OCI-LY3 (cell line): ENCODE measurements around the gene INPP5F.

Experiments used
- H2AFZ ChIP-seq: fragments of 200-600, 300-600 bp; shearing (Covaris generic); 2 replicates; pipeline ENCODE4 v1.6.0; 2014; ENCODE audit warnings: antibody characterized with exemption, low read depth, low read length
- H3K27ac ChIP-seq: fragments of 200-600, 300-600 bp; sonication (generic); 2 replicates; pipeline ENCODE4 v1.5.1; 2014; ENCODE audit warnings: mild to moderate bottlenecking, low read length, moderate library complexity, mixed read lengths
- H3K27me3 ChIP-seq: fragments of 200-600, 300-600 bp; sonication (generic); 2 replicates; pipeline ENCODE4 v1.6.1; 2014; ENCODE audit warnings: low read depth, low read length, mixed read lengths
- H3K36me3 ChIP-seq: fragments of 200-600, 300-600 bp; sonication (generic); replicated peaks from 2 replicates; pipeline ENCODE3; 2014; ENCODE audit warnings: low read depth, low read length, mixed read lengths
- H3K4me1 ChIP-seq: fragments of 300-600, 200-600 bp; sonication (generic); 2 replicates; pipeline ENCODE4 v1.6.1; 2014; ENCODE audit warnings: low read length, mixed read lengths
- H3K4me2 ChIP-seq: fragments of 200-600, 300-600 bp; sonication (generic); 2 replicates; pipeline ENCODE4 v1.6.1; 2014; ENCODE audit warnings: low read length, mixed read lengths
- H3K4me3 ChIP-seq: fragments of 300-600, 200-600 bp; sonication (generic); 2 replicates; pipeline ENCODE4 v1.5.1; 2014; ENCODE audit warnings: antibody characterized with exemption, mild to moderate bottlenecking, low read length, moderate library complexity
- H3K79me2 ChIP-seq: fragments of 300-600, 200-600 bp; shearing (Covaris generic); 2 replicates; pipeline ENCODE4 v1.6.1; 2014; ENCODE audit warnings: mild to moderate bottlenecking, low read length, mixed read lengths
- H3K9ac ChIP-seq: fragments of 300-600, 200-600 bp; shearing (Covaris generic); 2 replicates; pipeline ENCODE4 v1.6.0; 2014; ENCODE audit warnings: mild to moderate bottlenecking, low read length, moderate library complexity
- H3K9me3 ChIP-seq: fragments of 200-600, 300-600 bp; shearing (Covaris generic); 2 replicates; pipeline ENCODE4 v1.6.1; 2014; ENCODE audit warnings: low read length, mixed read lengths; ENCODE audit not compliant: insufficient read depth
- H4K20me1 ChIP-seq: fragments of 200-600, 300-600 bp; sonication (generic); 2 replicates; pipeline ENCODE4 v1.6.1; 2016; ENCODE audit warnings: low read length, mixed read lengths; ENCODE audit not compliant: insufficient read depth
- CTCF ChIP-seq: fragments of 200-600, 300-600 bp; sonication (generic); IDR thresholded peaks from 2 replicates; pipeline ENCODE4 v1.5.1; 2014; ENCODE audit warnings: antibody characterized with exemption, low read length, low read depth
- EZH2phosphoT487 ChIP-seq: fragments of 200-600 bp; shearing (Covaris generic); IDR thresholded peaks from 2 replicates; pipeline ENCODE4 v1.6.1; 2018; ENCODE audit warnings: antibody characterized with exemption, mixed run types, low read depth

The INPP5F gene

GRCh38 chr10:119723624-119724023, 2.2 kb upstream of the INPP5F start:
- Histone ChIP-seq H3K27ac (peak overlapping the region; percentile 76), H2AFZ (no peak overlapping the region; the same call in 1 of the 2 replicates), H3K4me1 (peaks cover 41% of the 10 kb centered on the region), H3K9me3 (no peaks in the 10 kb centered on the region), H3K9ac (no peak overlapping the region), H3K27me3 (no peaks in the 10 kb centered on the region), H3K4me2 (peak overlapping the region; percentile 100), H3K36me3 (no peaks in the 10 kb centered on the region), H3K79me2 (peaks cover 21% of the 10 kb centered on the region), H3K4me3 (no peak overlapping the region; the same call in 1 of the 2 replicates), H4K20me1 (peaks cover 7% of the 10 kb centered on the region; the same call in 1 of the 2 replicates)
- TF ChIP-seq CTCF (no peak), EZH2phosphoT487 (no peak)

GRCh38 chr10:119724593-119725516, 995 bp upstream of the INPP5F start:
- Histone ChIP-seq H3K79me2 (peaks cover 24% of the 10 kb centered on the region), H2AFZ (no peak overlapping the region), H3K9me3 (no peaks in the 10 kb centered on the region), H3K27me3 (no peaks in the 10 kb centered on the region), H3K4me2 (peak overlapping the region; percentile 100), H3K27ac (peak overlapping the region; percentile 76), H3K36me3 (no peaks in the 10 kb centered on the region), H3K4me3 (peak overlapping the region; percentile 91), H3K4me1 (peaks cover 45% of the 10 kb centered on the region), H4K20me1 (peaks cover 9% of the 10 kb centered on the region; the same call in 1 of the 2 replicates), H3K9ac (peak overlapping the region; percentile 90)
- TF ChIP-seq EZH2phosphoT487 (no peak), CTCF (no peak)

- H3K79me2 ChIP-seq: peaks cover 24% of the 10 kb centered on the region
- TF ChIP-seq CTCF: no peak
- TF ChIP-seq EZH2phosphoT487: no peak
- peak overlapping the region; percentile 100 for H3K4me2 ChIP-seq
- H4K20me1 ChIP-seq: peaks cover 9% of the 10 kb centered on the region; the same call in 1 of the 2 replicates
- H3K4me3 ChIP-seq: peak overlapping the region; percentile 91
- no peaks in the 10 kb centered on the region for H3K9me3 ChIP-seq
- peak overlapping the region; percentile 76 for H3K27ac ChIP-seq
- peak overlapping the region; percentile 90 for H3K9ac ChIP-seq
- H3K27me3 ChIP-seq: no peaks in the 10 kb centered on the region
- H3K4me1 ChIP-seq: peaks cover 45% of the 10 kb centered on the region
- no peaks in the 10 kb centered on the region for H3K36me3 ChIP-seq
- no peak overlapping the region for H2AFZ ChIP-seq
These were observed 378 bp upstream of the INPP5F start for GRCh38 chr10:119725517-119725827.

GRCh38 chr10:119726676-119727261, 919 bp downstream of the INPP5F start:
- peaks cover 9% of the 10 kb centered on the region; the same call in 1 of the 2 replicates for H4K20me1 ChIP-seq
- no peaks in the 10 kb centered on the region for H3K36me3 ChIP-seq
- H2AFZ ChIP-seq: no peak overlapping the region
- H3K9ac ChIP-seq: peak overlapping the region; percentile 86
- no peaks in the 10 kb centered on the region for H3K27me3 ChIP-seq
- H3K4me3 ChIP-seq: peak overlapping the region; percentile 91
- H3K4me1 ChIP-seq: peaks cover 45% of the 10 kb centered on the region
- no peaks in the 10 kb centered on the region for H3K9me3 ChIP-seq
- peak overlapping the region; percentile 98 for H3K4me2 ChIP-seq
- TF ChIP-seq EZH2phosphoT487: no peak
- TF ChIP-seq CTCF: no peak
- no peak overlapping the region for H3K27ac ChIP-seq
- H3K79me2 ChIP-seq: peaks cover 24% of the 10 kb centered on the region
